ENCODE measurements around the gene IMPA2.

Gene IMPA2

GRCh38 chr18:12008181-12008767 is 27.0 kb downstream of the IMPA2 start:
- in situ Hi-C loops (cut with MboI; ENCODE audit: low sequenced_read_pairs) = no loop called here

DNA sequence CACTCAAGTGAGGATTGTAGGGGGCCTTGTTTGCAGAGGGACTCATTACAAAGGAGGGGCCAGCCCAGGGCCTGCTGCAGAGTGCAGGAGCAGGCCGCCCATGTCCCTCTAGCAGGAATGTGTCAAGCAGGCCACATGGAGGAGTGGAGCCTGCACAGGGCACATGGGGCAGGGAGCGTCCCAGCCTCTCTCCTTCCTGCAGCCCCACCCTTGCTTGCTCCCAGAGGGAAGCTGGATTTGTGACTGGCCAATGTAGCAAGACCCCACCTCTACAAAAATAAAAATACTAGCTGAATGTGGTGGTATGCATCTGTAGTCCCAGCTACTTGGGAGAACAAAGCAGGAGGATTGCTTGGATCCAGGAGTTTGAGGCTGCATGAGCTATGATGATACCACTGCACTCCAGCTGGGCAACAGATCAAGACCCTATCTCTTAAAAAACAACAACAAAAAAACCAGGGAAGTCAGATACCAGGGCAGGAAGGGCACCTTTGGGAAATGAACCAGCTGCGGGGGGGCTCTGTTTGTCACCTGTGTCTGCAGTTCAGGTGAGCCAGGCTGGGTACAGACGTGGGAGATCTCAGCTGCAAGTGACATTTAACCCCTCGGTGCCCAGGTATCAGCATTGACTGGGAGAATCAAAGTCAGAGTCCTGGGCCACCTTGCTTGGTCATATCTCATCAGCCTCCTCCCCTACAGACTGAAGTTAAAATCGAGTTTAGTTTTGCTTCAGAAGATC is 27.7 kb downstream of the IMPA2 start:
- in situ Hi-C loops (cut with MboI; ENCODE audit: low sequenced_read_pairs) = no loop called here

GRCh38 chr18:12009581-12010140 is 28.4 kb downstream of the IMPA2 start:
- in situ Hi-C loops (cut with MboI; ENCODE audit: low sequenced_read_pairs) = no loop called here

- in situ Hi-C loops (cut with MboI; ENCODE audit: low sequenced_read_pairs) = no loop called here
Observed at GRCh38 chr18:12010187-12010802, 29.0 kb downstream of the IMPA2 start.

- in situ Hi-C loops (cut with MboI; ENCODE audit: low sequenced_read_pairs) = no loop called here
Observed at GRCh38 chr18:12011199-12011956, 30.1 kb downstream of the IMPA2 start.

DNA sequence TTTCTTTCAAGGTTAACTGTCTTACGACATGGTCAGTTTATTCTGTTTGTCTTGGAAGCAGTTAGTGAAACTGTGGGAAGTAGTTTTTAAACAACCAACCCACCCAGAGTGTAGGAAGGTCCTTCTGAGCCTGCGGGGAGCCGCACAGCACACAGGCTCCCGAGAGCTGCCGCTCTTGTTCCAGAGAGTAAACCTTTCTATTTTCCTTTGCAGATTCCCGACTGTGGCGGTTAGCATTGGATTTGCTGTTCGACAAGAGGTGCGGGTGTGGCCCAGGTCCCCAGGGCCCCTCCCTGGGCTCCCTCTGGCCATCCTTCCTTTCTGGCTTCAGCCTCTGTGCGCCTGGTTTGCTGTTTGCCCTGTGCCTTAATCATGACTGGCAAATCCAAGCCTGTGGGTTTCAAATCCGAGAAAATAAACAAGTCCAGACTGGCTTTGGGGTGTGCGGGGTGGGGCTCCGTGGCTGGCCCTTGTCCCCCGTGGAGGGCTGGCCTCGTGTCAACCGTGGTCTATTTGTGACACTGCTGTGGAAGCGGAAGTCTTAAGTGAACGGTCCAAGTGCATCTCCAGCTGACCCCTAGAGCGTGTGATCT is 30.7 kb downstream of the IMPA2 start:
- in situ Hi-C loops (cut with MboI; ENCODE audit: low sequenced_read_pairs) = no loop called here

DNA sequence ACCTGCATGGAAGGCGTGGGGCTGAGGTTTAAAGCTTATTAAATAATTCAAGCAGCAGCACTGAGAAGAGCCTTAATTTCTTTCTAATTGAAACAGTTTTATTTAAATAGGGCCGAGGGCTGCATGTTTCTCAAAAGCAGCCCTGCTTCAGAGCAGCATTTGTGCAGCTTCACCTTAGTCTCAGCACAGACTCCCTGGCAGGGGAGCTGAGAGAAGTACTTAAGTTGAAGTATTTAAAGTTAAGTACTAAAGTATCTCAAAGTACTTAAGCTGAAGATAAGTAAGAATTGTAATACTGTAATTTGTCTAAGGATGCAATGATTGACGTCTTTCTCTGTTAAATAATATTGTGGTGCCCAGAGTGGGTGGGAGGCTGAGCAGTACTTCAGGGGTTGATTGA is 31.4 kb downstream of the IMPA2 start:
- in situ Hi-C loops (cut with MboI; ENCODE audit: low sequenced_read_pairs) = no loop called here

GRCh38 chr18:12013186-12013916 is 32.0 kb downstream of the IMPA2 start:
- in situ Hi-C loops (cut with MboI; ENCODE audit: low sequenced_read_pairs) = no loop called here

DNA sequence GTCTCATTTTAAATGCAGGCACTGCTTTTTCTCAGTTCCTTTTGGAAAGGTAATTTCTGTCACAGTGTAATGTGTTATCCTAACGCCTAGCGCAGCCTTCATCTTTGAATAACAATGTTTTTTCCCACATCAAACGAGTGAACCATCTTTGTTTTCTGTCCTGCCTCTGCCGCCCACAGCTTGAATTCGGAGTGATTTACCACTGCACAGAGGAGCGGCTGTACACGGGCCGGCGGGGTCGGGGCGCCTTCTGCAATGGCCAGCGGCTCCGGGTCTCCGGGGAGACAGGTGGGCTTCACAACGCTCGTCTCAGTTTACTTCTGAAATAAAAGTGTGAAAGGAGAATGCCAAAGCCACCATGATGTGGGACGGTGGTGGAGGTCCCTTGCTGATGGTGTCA is 32.8 kb downstream of the IMPA2 start:
- in situ Hi-C loops (cut with MboI; ENCODE audit: low sequenced_read_pairs) = no loop called here

DNA sequence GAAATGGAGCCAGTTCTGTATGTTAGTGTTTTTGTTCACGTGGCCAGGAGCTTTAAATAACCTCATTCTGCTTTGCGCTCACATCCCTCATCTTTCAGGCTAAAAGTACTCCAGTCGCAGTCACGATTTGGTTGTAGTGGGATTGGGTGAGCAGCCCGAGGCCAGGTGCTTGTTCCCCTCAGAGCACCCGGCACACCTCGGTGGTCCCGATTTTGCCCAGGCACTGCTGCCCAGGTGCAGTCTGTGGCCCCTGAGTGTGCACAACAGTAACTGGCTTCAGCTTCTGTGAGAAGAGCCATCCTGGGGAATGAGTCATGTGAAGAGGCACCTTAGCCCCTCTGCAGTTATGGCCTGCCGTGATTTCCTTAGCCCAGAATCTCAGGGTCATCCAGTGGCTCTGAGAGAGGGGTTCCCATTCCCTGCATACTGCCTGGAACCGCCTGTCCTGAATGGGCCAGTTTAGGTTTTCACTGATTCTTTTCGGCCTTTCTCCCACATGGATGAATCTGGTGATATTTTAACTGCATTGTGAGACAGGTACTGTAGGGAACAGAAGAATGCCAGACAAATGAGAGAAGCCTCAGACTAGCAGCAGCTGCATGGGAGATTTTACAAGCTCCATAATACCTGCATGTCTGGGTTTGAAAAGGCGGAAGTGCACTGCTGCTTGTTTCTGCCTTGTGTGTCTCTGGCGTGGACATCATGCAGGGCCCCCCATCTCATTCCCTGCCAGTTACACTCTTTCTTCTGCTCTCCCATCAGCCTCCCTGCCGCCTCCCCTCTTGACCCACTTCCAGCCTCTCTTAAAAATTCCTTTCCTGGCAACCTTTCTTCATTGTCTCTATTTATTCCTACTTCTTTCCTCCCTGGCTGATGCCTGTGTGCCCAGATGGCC is 33.5 kb downstream of the IMPA2 start:
- in situ Hi-C loops (cut with MboI; ENCODE audit: low sequenced_read_pairs) = no loop called here

GRCh38 chr18:12015416-12016062 is 34.2 kb downstream of the IMPA2 start:
- in situ Hi-C loops (cut with MboI; ENCODE audit: low sequenced_read_pairs) = no loop called here

GRCh38 chr18:12017081-12017480 is 35.8 kb downstream of the IMPA2 start:
- in situ Hi-C loops (cut with MboI; ENCODE audit: low sequenced_read_pairs) = no loop called here

DNA sequence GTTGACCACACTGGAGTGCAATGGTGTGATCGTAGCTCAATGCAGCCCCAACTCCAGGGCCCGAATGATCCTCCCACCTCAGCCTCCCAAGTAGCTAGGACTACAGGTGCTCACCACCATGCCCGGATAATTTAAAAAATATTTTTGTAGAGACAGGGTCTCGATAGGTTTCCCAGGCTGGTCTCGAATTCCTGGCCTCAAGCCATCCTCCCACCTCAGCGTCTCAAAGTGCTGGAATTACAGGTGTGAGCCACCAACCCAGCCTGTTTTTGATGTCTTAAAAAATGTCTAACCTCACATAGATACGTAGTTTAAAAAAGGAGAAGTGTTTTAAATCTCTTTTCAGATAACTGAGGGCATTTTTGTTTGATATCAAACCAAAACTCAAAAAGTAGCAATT is 37.6 kb downstream of the IMPA2 start:
- in situ Hi-C loops (cut with MboI; ENCODE audit: low sequenced_read_pairs) = no loop called here

GRCh38 chr18:12021077-12021476 is 39.8 kb downstream of the IMPA2 start:
- in situ Hi-C loops (cut with MboI; ENCODE audit: low sequenced_read_pairs) = no loop called here

GRCh38 chr18:12021596-12021995 is 40.3 kb downstream of the IMPA2 start:
- in situ Hi-C loops (cut with MboI; ENCODE audit: low sequenced_read_pairs) = no loop called here

GRCh38 chr18:12023375-12023774 is 42.1 kb downstream of the IMPA2 start:
- in situ Hi-C loops (cut with MboI; ENCODE audit: low sequenced_read_pairs) = no loop called here

DNA sequence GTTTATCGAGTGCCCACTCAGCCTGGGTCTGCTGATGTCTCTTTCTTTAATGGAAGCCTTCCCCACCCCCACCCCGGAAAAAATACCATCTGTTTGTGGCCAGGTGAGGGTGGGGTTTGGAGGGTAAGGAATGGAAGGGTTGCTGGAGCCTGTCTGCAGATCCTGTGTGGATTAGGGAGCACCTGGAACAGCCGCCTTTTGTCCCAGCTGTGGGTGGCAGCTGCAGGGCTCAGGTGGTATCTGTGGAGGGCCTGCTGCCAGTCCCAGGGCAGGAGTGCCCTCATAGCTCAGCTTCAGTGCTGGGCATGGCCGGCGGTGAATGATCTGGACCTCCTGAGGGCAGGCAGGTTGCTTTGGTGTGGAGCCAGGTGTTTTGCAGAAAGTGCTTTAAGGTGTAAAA is 45.3 kb downstream of the IMPA2 start:
- in situ Hi-C loops (cut with MboI; ENCODE audit: low sequenced_read_pairs) = no loop called here

DNA sequence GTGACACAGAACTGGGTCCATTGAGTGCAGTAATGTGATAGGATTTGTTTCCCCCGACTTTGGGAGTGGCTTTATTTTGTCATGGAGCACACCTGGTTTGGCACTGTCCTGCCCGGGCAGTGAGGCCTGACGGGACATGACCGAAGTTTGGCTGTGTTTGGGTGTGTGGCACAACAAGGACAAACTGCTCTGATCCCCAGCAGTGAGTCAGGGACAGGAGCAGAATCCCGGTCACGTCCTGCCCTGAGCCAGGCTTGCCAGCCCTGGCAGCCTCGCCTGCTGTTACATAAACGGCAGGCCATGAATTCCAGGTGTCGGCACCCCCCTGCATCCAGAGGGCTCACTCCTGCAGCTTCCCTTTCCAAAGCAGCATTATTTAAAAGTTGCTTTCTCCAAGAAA is 45.7 kb downstream of the IMPA2 start:
- in situ Hi-C loops (cut with MboI; ENCODE audit: low sequenced_read_pairs) = no loop called here

DNA sequence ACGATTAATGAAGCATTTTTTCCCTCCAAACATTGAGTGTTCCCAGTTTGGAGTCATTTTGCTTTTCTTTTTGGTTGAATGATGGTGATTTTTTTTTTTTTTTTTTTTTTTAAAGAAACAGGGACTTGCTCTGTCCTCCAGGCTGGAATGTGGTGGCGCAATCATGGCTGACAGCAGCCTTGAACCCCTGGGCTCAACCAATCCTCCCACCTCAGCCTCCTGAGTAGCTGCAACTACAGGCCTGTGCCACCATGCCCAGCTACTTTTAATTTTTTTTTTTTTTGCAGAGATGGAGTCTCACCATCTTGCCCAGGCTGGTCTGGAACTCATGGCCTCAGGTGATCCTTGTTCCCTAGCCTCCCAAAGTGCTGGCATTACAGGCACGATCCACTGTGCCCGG is 46.2 kb downstream of the IMPA2 start:
- in situ Hi-C loops (cut with MboI; ENCODE audit: low sequenced_read_pairs) = no loop called here

Data from hTERT RPE-1 (cell line).